Spleen (tissue), 11 donors: ENCODE measurements around the gene MYO6. TPM values are rescaled to one million over a fixed set of nuclear protein-coding genes. Genes with fewer than 3 reads are reported as not detected.

Source experiments
- DNase-seq: peaks from one replicate; pipeline ENCODE4 v3.0.0-alpha.2; 2020
- H3K27ac ChIP-seq, 8 donors: fragments of 200-600 bp; sonication (generic) in 7 of 8; 1 replicate in 4 of 8; 2 replicates in 4 of 8; pipeline versions ENCODE4 v1.5.0 to v1.8.0; 2016 to 2021; ENCODE audit warnings: inconsistent platforms in 4 of 8, mild to moderate bottlenecking in 4 of 8, moderate library complexity in 1 of 8
- H3K27me3 ChIP-seq, 7 donors: fragments of 200-600 bp; sonication (generic) in 6 of 7; replicated peaks in 1 of 7; 1 replicate in 4 of 7; 2 replicates in 3 of 7; pipeline versions ENCODE4 v1.5.0 to v1.8.0; 2016 to 2021; ENCODE audit warnings: inconsistent platforms in 3 of 7, mild to moderate bottlenecking in 1 of 7
- H3K36me3 ChIP-seq, 6 donors: fragments of 200-600 bp; sonication (generic) in 5 of 6; 1 replicate in 4 of 6; 2 replicates in 2 of 6; pipeline versions ENCODE4 v1.5.0 to v1.8.0; 2016 to 2021; ENCODE audit warnings: inconsistent platforms in 2 of 6
- H3K4me1 ChIP-seq, 6 donors: fragments of 200-600 bp; sonication (generic) in 5 of 6; 1 replicate in 3 of 6; 2 replicates in 3 of 6; pipeline versions ENCODE4 v1.5.0 to v1.8.0; 2016 to 2021; ENCODE audit warnings: inconsistent platforms in 3 of 6
- H3K4me3 ChIP-seq, 8 donors: fragments of 200-600 bp; sonication (generic) in 7 of 8; 1 replicate in 4 of 8; 2 replicates in 4 of 8; pipeline versions ENCODE4 v1.5.0 to v1.8.0; 2016 to 2021; ENCODE audit warnings: inconsistent platforms in 4 of 8, mild to moderate bottlenecking in 4 of 8, moderate library complexity in 2 of 8
- H3K9me3 ChIP-seq, 8 donors: fragments of 200-600 bp; sonication (generic) in 7 of 8; 1 replicate in 4 of 8; 2 replicates in 4 of 8; pipeline versions ENCODE4 v1.5.0 to v1.8.0; 2016 to 2021; ENCODE audit warnings: inconsistent platforms in 4 of 8
- CTCF ChIP-seq, 11 experiments: fragments of 200-600 bp in 7 of 11; fragments of 450-650 bp in 4 of 11; sonication (generic) in 4 of 11; IDR thresholded peaks in 8 of 11; conservative IDR thresholded peaks in 3 of 11; 1 replicate in 7 of 11; 2 replicates in 4 of 11; pipeline versions ENCODE4 v1.4.0 to v1.8.0; 2016 to 2021; ENCODE audit warnings: antibody characterized with exemption in 11 of 11, inconsistent platforms in 4 of 11, mild to moderate bottlenecking in 1 of 11
- POLR2A ChIP-seq, 3 donors: fragments of 450-650 bp; IDR thresholded peaks; one replicate each; pipeline ENCODE4 v1.5.1; 2017; ENCODE audit warnings: antibody characterized with exemption in 3 of 3, mild to moderate bottlenecking in 1 of 3
- POLR2AphosphoS5 ChIP-seq, 3 donors: sonication (generic); formaldehyde crosslinking; IDR thresholded peaks; one replicate each; pipeline ENCODE4 v1.5.1; 2017; ENCODE audit warnings: antibody characterized with exemption in 3 of 3
- WGBS, 5 donors: extraction: QIAGEN DNeasy Blood & Tissue Kit in 3 of 5; methylation state at CpG; one replicate each; pipeline versions ENCODE4 v1.1.5 to v1.1.7; 2013 to 2018; 5-methylcytosine and 5-hydroxymethylcytosine counted together
- intact Hi-C: fragments of 100-400 bp; cut with DNase I; formaldehyde crosslinking; loops from one replicate; pipeline ENCODE4 v1.15.0; 2023; ENCODE audit warnings: low total_unique reads
- polyA plus RNA-seq, 3 donors: library from polyadenylated mRNA; stranded (reverse); fragments of 200-250 nt; gene quantifications; one replicate each; pipeline ENCODE4 v1.2.1, GENCODE V29; 2013
- total RNA-seq, 7 donors: library from RNA; depleted of rRNA in 3 of 7; stranded (reverse); fragments of >200 nt in 3 of 7; fragmentation: NEBNext Ultra II Directional in 4 of 7; extraction: Animal tissue kit (Norgen Biotek cat#: 25700) in 4 of 7; gene quantifications; one replicate each; pipeline versions ENCODE4 v1.1.0 to v1.2.1, GENCODE V29; 2016 to 2021
- donor health status: healthy with polysubstance abuse.
- donor health status: DM: no; HTN: no; CAD: no; lungs with moderate emphysema.
- donor health status: DM: no; HTN: no; CAD: no.
- donor health status: Bipolar disorder and iron deficiency.
- donor health status: healthy.
- donor health status: DM: no; HTN: no; CAD: no.
- donor health status: DM: yes; HTN: yes; CAD: no.

MYO6 gene
- total and polyA plus RNA-seq, 10 donors, result 4.2 to 29.1 (median 18.2) TPM

- Histone ChIP-seq H3K36me3 (no peaks in the 10 kb centered on the region), H3K9me3 (peaks cover 0 to 4% (median 0%) of the 10 kb centered on the region in 8 donors), H3K27me3 (no peaks in the 10 kb centered on the region), H3K4me3 (no peak overlapping the region), H3K27ac (no peak overlapping the region), H3K4me1 (no peaks in the 10 kb centered on the region)
- intact Hi-C loops, result no loop called here
- no peak for DNase-seq
- 75 to 86% (median 78%) methylated on average over 3 of the region's 3 CpGs for WGBS, 5 donors
- TF ChIP-seq POLR2A (IDR thresholded peaks at IDR 0.05) (no peak), CTCF (IDR thresholded peaks at IDR 0.05 in 8 of 11, conservative IDR thresholded peaks at IDR 0.05 in 3 of 11) (no peak), POLR2AphosphoS5 (IDR thresholded peaks at IDR 0.05) (no peak)
Measured at GRCh38 chr6:75791881-75792280, 42.8 kb downstream of the MYO6 start.

GRCh38 chr6:75794351-75794846 is 45.4 kb downstream of the MYO6 start:
- H3K4me1 ChIP-seq, result no peaks in the 10 kb centered on the region
- intact Hi-C loops, result no loop called here
- no peak overlapping the region for H3K27ac ChIP-seq
- H3K9me3 ChIP-seq, result peaks cover 0 to 4% (median 0%) of the 10 kb centered on the region in 8 donors
- no peaks in the 10 kb centered on the region for H3K36me3 ChIP-seq
- DNase-seq, result no peak
- 79 to 97% (median 92%) methylated on average over 4 of the region's 4 CpGs for WGBS, 5 donors
- TF ChIP-seq POLR2AphosphoS5 (IDR thresholded peaks at IDR 0.05) (no peak), POLR2A (IDR thresholded peaks at IDR 0.05) (no peak), CTCF (IDR thresholded peaks at IDR 0.05 in 8 of 11, conservative IDR thresholded peaks at IDR 0.05 in 3 of 11) (no peak)
- no peaks in the 10 kb centered on the region for H3K27me3 ChIP-seq
- H3K4me3 ChIP-seq, result no peak overlapping the region

GRCh38 chr6:75794954-75795739 is 46.1 kb downstream of the MYO6 start:
- H3K4me3 ChIP-seq, result no peak overlapping the region
- H3K27me3 ChIP-seq, result no peaks in the 10 kb centered on the region
- WGBS, 5 donors, result 70 to 78% (median 74%) methylated on average over 6 of the region's 6 CpGs
- no peaks in the 10 kb centered on the region for H3K36me3 ChIP-seq
- intact Hi-C loops, result no loop called here
- H3K9me3 ChIP-seq, result peaks cover 0 to 4% (median 0%) of the 10 kb centered on the region in 8 donors
- DNase-seq, result no peak
- no peaks in the 10 kb centered on the region for H3K4me1 ChIP-seq
- TF ChIP-seq POLR2AphosphoS5 (IDR thresholded peaks at IDR 0.05) (no peak), POLR2A (IDR thresholded peaks at IDR 0.05) (no peak), CTCF (IDR thresholded peaks at IDR 0.05 in 8 of 11, conservative IDR thresholded peaks at IDR 0.05 in 3 of 11) (no peak)
- H3K27ac ChIP-seq, result no peak overlapping the region

- H3K27ac ChIP-seq, result no peak overlapping the region
- no peak for DNase-seq
- H3K36me3 ChIP-seq, result no peaks in the 10 kb centered on the region
- TF ChIP-seq POLR2AphosphoS5 (IDR thresholded peaks at IDR 0.05) (no peak), CTCF (IDR thresholded peaks at IDR 0.05 in 8 of 11, conservative IDR thresholded peaks at IDR 0.05 in 3 of 11) (no peak), POLR2A (IDR thresholded peaks at IDR 0.05) (no peak)
- WGBS, 5 donors, result 93 to 100% (median 97%) methylated on average over 1 of the region's 1 CpG
- H3K9me3 ChIP-seq, result peaks cover 0 to 4% (median 0%) of the 10 kb centered on the region in 8 donors
- intact Hi-C loops, result no loop called here
- no peaks in the 10 kb centered on the region for H3K27me3 ChIP-seq
- no peak overlapping the region for H3K4me3 ChIP-seq
- no peaks in the 10 kb centered on the region for H3K4me1 ChIP-seq
Measured at GRCh38 chr6:75796723-75797122, 47.7 kb downstream of the MYO6 start.
